SU-DHL-6 (cell line): ENCODE data around the gene HOXA9.

Source experiments
- H2AFZ ChIP-seq: fragments of 200-600 bp; sonication (generic); 2 replicates; pipeline ENCODE4 v1.6.1; 2014; ENCODE audit warnings: low read depth, mild to moderate bottlenecking, moderate library complexity, mixed read lengths, antibody characterized with exemption, low read length; ENCODE audit not compliant: severe bottlenecking
- H3F3A ChIP-seq: fragments of 200-600 bp; shearing (Covaris generic); 2 replicates; pipeline ENCODE4 v1.6.0; 2016; ENCODE audit warnings: antibody characterized with exemption, mild to moderate bottlenecking; ENCODE audit not compliant: insufficient read depth
- H3K27ac ChIP-seq: fragments of 200-600 bp; sonication (generic); 2 replicates; pipeline ENCODE4 v1.5.1; 2016; ENCODE audit warnings: low read depth, mild to moderate bottlenecking, low read length, moderate library complexity, mixed read lengths
- H3K27me3 ChIP-seq: fragments of 200-600 bp; sonication (generic), shearing (Covaris generic); 2 replicates; pipeline ENCODE4 v1.6.0; 2014; ENCODE audit warnings: mild to moderate bottlenecking, low read length
- H3K36me3 ChIP-seq: fragments of 200-600 bp; sonication (generic); 2 replicates; pipeline ENCODE4 v1.6.1; 2014; ENCODE audit warnings: mild to moderate bottlenecking, low read length, mixed read lengths
- H3K4me2 ChIP-seq: fragments of 300-600, 200-600 bp; shearing (Covaris generic), sonication (generic); 2 replicates; pipeline ENCODE4 v1.6.0; 2014; ENCODE audit warnings: low read length, low read depth, mild to moderate bottlenecking; ENCODE audit not compliant: poor library complexity, severe bottlenecking
- H3K4me3 ChIP-seq: fragments of 200-600 bp; sonication (generic); 2 replicates; pipeline ENCODE4 v1.5.1; 2014; ENCODE audit warnings: antibody characterized with exemption, low read length, mild to moderate bottlenecking, mixed read lengths; ENCODE audit not compliant: insufficient read depth, poor library complexity, severe bottlenecking
- H3K79me2 ChIP-seq: fragments of 200-600 bp; sonication (generic); 2 replicates; pipeline ENCODE4 v1.6.1; 2014; ENCODE audit warnings: mild to moderate bottlenecking, low read length, moderate library complexity; ENCODE audit not compliant: insufficient read depth
- H3K9ac ChIP-seq: fragments of 200-600 bp; sonication (generic); 2 replicates; pipeline ENCODE4 v1.7.0; 2014; ENCODE audit warnings: mild to moderate bottlenecking, low read length
- H3K9me2 ChIP-seq: fragments of 200-600 bp; sonication (generic); replicated peaks from 2 replicates; pipeline ENCODE4 v1.6.1; 2014; ENCODE audit warnings: low read length; ENCODE audit not compliant: insufficient read depth
- H3K9me3 ChIP-seq: fragments of 200-600 bp; sonication (generic); 2 replicates; pipeline ENCODE4 v1.6.1; 2014; ENCODE audit warnings: low read length, mixed read lengths; ENCODE audit not compliant: insufficient read depth
- H4K20me1 ChIP-seq: fragments of 200-600 bp; sonication (generic); 2 replicates; pipeline ENCODE4 v1.6.1; 2014; ENCODE audit warnings: low read depth, mild to moderate bottlenecking, antibody characterized with exemption, low read length, moderate library complexity, mixed read lengths
- CTCF ChIP-seq: fragments of 200-600 bp; sonication (generic); IDR thresholded peaks from one replicate; pipeline ENCODE4 v1.5.1; 2017; ENCODE audit warnings: antibody characterized with exemption, mild to moderate bottlenecking, low read length, moderate library complexity; ENCODE audit not compliant: insufficient read depth, poor library complexity, severe bottlenecking
- EZH2phosphoT487 ChIP-seq: fragments of 200-600 bp; sonication (generic), shearing (Covaris generic); conservative IDR thresholded peaks from 2 replicates; pipeline ENCODE4 v1.6.1; 2018; ENCODE audit warnings: mild to moderate bottlenecking, antibody characterized with exemption, low read length, moderate library complexity, mixed read lengths

HOXA9 gene

DNA sequence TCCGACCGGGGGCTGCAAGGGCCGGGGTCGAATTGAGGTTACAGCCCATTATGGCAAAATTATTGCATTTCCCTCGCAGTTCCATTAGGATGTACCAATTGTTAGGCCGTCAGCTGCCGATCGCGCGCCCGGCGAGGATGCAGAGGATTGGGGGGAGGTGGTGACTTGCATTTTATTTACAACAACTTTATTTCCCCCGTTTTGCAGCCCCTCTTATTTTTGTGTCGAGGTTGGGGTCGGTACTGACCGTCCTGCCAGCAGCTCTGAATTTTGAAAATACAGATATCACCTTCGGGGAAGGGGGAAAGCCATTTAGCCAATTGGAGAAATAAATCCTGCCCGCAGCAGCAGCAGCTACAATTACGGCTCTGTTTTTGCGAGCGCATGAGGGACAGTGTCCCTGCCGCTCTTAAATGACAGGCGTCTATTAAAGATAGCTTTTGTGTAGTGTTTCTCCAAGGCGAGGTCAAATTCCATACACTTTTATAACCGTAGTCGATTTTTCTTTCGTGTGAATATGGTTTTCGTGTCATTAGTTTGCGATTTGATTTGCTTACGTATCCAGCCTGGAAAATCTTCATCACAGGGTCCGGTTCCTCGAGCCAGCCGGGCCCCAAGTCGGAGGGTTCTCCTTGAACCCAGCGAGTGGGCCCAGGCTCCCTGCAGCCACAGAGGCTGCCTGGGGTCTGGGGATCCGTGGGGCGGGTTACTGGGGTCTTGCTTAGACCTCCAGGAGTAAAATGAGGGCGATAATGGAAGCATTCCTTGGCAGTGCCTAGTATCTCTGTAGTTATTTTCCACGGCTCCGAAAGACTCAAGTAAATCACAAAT lies 21.2 kb downstream of the HOXA9 start:
- Histone ChIP-seq H3K27ac (no peak overlapping the region), H3K27me3 (no peaks in the 10 kb centered on the region), H3K36me3 (no peaks in the 10 kb centered on the region), H3K9ac (no peak overlapping the region), H4K20me1 (no peaks in the 10 kb centered on the region), H3K9me2 (no peaks in the 10 kb centered on the region), H3K79me2 (peaks cover 1% of the 10 kb centered on the region; the same call in 1 of the 2 replicates), H3F3A (no peaks in the 10 kb centered on the region), H2AFZ (no peak overlapping the region), H3K4me2 (no peak overlapping the region), H3K9me3 (no peaks in the 10 kb centered on the region), H3K4me3 (no peak overlapping the region)
- TF ChIP-seq CTCF, result no peak
- no peak for TF ChIP-seq EZH2phosphoT487

DNA sequence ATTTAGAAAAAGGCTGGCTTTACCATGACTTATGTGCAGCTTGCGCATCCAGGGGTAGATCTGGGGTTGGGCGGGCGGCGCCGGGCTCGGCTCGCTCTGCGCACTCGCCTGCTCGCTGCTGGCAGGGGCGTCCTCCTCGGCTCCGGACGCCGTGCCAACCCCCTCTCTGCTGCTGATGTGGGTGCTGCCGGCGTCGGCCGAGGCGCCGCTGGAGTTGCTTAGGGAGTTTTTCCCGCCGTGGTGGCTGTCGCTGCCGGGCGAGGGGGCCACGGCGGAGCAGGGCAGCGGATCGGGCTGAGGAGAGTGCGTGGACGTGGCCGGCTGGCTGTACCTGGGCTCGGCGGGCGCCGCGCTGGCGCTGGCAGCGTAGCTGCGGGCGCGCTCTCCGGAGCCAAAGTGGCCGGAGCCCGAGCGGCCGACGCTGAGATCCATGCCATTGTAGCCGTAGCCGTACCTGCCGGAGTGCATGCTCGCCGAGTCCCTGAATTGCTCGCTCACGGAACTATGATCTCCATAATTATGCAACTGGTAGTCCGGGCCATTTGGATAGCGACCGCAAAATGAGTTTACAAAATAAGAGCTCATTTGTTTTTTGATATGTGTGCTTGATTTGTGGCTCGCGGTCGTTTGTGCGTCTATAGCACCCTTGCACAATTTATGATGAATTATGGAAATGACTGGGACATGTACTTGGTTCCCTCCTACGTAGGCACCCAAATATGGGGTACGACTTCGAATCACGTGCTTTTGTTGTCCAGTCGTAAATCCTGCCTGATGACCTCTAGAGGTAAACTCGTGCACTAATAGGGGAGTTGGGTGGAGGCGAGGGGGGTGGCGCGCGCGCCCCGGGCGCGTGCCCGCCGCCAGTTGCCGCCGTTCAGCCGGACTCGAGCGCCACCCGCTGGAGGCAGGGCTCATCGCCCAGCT lies 22.1 kb downstream of the HOXA9 start, which contains the start of gene HOXA5:
TSS of gene HOXA5 (minus strand) at position 659 of the 927 bp plus-strand sequence. CDS start at position 585, 74 bp downstream.
- no peaks in the 10 kb centered on the region for H3K36me3 ChIP-seq
- H3K4me3 ChIP-seq, result no peak within 1 kb of the TSS
- H2AFZ ChIP-seq, result no peak within 1 kb of the TSS
- H3K9me2 ChIP-seq, result no peaks in the 10 kb centered on the region
- no peaks in the 10 kb centered on the region; the same call in 1 of the 2 replicates for H3K79me2 ChIP-seq
- TF ChIP-seq CTCF, result no peak
- no peak for TF ChIP-seq EZH2phosphoT487
- no peak within 1 kb of the TSS for H3K27ac ChIP-seq
- no peak within 1 kb of the TSS for H3K9ac ChIP-seq
- no peaks in the 10 kb centered on the region for H3F3A ChIP-seq
- no peaks in the 10 kb centered on the region for H3K9me3 ChIP-seq
- no peaks in the 10 kb centered on the region for H3K27me3 ChIP-seq
- H4K20me1 ChIP-seq, result no peaks in the 10 kb centered on the region
- no peak within 1 kb of the TSS for H3K4me2 ChIP-seq

DNA sequence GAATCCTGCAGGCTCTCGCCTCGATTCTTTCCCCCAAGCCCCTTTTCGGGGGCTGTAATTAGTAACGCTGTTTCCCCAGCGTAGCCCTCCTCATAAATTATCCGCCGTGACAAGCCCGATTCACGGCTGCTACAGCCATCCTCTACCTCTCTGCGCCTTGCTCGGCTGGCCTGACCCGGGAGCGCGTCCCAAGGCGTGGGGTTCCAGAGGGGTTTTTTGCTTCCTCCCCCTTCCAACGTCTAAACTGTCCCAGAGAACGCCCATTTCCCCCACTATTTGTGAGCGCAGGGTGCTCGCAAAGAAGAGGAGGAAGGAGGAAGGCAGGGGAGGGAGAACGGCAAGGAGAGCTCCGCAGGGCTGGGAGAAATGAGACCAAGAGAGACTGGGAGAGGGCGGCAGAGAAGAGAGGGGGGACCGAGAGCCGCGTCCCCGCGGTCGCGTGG lies 22.7 kb downstream of the HOXA9 start:
- TF ChIP-seq EZH2phosphoT487, result no peak
- no peak for TF ChIP-seq CTCF
- H3K9me2 ChIP-seq, result no peaks in the 10 kb centered on the region
- H3F3A ChIP-seq, result no peaks in the 10 kb centered on the region
- H3K9ac ChIP-seq, result no peak overlapping the region
- no peaks in the 10 kb centered on the region for H4K20me1 ChIP-seq
- no peak overlapping the region for H2AFZ ChIP-seq
- no peak overlapping the region for H3K27ac ChIP-seq
- H3K36me3 ChIP-seq, result no peaks in the 10 kb centered on the region
- H3K9me3 ChIP-seq, result no peaks in the 10 kb centered on the region
- no peaks in the 10 kb centered on the region for H3K79me2 ChIP-seq
- H3K4me3 ChIP-seq, result no peak overlapping the region
- H3K27me3 ChIP-seq, result no peaks in the 10 kb centered on the region
- H3K4me2 ChIP-seq, result no peak overlapping the region
